Subcutaneous adipose tissue (tissue), 4 donors: ENCODE data around the gene SP140L. TPM values are rescaled to one million over a fixed set of nuclear protein-coding genes. Genes with fewer than 3 reads are reported as not detected.

Experiments used
- total RNA-seq, 4 donors: library from RNA; depleted of rRNA; stranded (reverse); fragments of >200 nt; gene quantifications; one replicate each; pipeline ENCODE4 v1.1.0, GENCODE V29; 2016

Gene SP140L
- total RNA-seq, 4 donors from 2014 or later: 10.4 to 22.6 (median 13.3) TPM

Other genes with a start within 250 kb of the SP140L start
- 10 to 100 TPM; 20.3 to 39.6 (median 27.7) TPM for gene SP110, start 107.2 kb upstream of the SP140L start, total RNA-seq
- gene SP140, start 101.5 kb upstream of the SP140L start, total RNA-seq: 1 to 10 TPM in 3 of 4 donors, under 1 TPM in 1; 0.19 to 4.2 (median 2.9) TPM
- 100 to 1,000 TPM; 132 to 161 (median 144) TPM for gene SP100, start 89.0 kb downstream of the SP140L start, total RNA-seq